ENCODE results near the gene FABP7. TPM values are rescaled to one million over a fixed set of nuclear protein-coding genes. Genes with fewer than 3 reads are reported as not detected.
A peak's percentile ranks its signal among the peaks of the same experiment; 100 is the strongest.
"Not testable (repeated sequence)": the region's sequence is repeated elsewhere in the genome, so short reads cannot be mapped to it uniquely, and the experiment has no call there.

The FABP7 gene
- total and polyA plus RNA-seq, 2 donors (not counting 1 experiment from before 2014, with no cell fraction given): not detected

DNA sequence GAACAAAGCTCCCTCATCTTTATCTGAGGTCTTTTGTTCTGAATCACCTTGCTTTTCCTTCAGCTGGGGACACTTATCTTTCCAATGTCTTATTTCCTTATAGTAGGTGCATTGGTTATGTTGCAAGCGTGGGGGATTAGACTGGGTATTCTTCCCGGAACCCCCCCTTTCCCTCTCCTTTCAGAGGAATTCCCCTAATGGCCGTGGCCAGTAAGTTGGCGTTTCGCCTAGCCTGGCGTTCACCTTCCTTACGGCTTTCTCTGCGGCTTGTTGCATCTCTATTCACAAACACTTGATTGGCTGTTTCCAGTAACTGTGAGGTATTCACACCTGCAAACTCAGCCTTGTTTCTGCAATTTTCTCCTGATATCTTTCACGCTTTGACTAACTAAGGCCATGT lies 32.8 kb upstream of the FABP7 start:
- Histone ChIP-seq H4K20me1 (ENCODE audit: control insufficient read depth, insufficient read depth, low read length, poor library complexity, severe bottlenecking) (no peaks in the 10 kb centered on the region), H3K79me2 (ENCODE audit: control insufficient read depth, insufficient read depth, low read length) (no peaks in the 10 kb centered on the region), H3K27ac (ENCODE audit: low read length in 2 of 2) (no peak overlapping the region), H3K27me3 (replicated peaks in 1 of 4; ENCODE audit: control extremely low read depth in 1 of 4, control insufficient read depth in 3 of 4, insufficient read depth in 4 of 4, low read length in 3 of 4) (no peaks in the 10 kb centered on the region), H3K9ac (ENCODE audit: low read length) (no peak overlapping the region), H3K4me1 (ENCODE audit: control insufficient read depth in 2 of 2, insufficient read depth in 2 of 2, low read length in 2 of 2) (peaks cover 7 to 14% of the 10 kb centered on the region in 2 donors), H3K4me3 (ENCODE audit: control extremely low read depth in 1 of 5, extremely low read depth in 1 of 5, insufficient read depth in 1 of 5, low read depth in 2 of 5, low read length in 4 of 5) (no peak overlapping the region), H3K9me3 (ENCODE audit: control extremely low read depth in 1 of 3, control insufficient read depth in 2 of 3, insufficient read depth in 1 of 3, low read length in 2 of 3) (peaks cover 0 to 9% (median 0%) of the 10 kb centered on the region in 3 donors), H3K36me3 (replicated peaks in 1 of 2; ENCODE audit: control extremely low read depth in 1 of 2, control insufficient read depth in 1 of 2, extremely low read depth in 1 of 2, insufficient read depth in 2 of 2, low read length in 1 of 2) (no peaks in the 10 kb centered on the region), H3K4me2 (replicated peaks; ENCODE audit: low read depth, low read length, poor library complexity, severe bottlenecking) (no peak overlapping the region), H2AFZ (ENCODE audit: insufficient read depth, low read depth, low read length, poor library complexity, severe bottlenecking) (no peak overlapping the region)
- Mint-ChIP-seq H3K4me3 (no peak overlapping the region), H3K27me3 (no peaks in the 10 kb centered on the region), H3K9me3 (ENCODE audit: insufficient read depth) (peaks cover 3% of the 10 kb centered on the region), H3K4me1 (peaks cover 31% of the 10 kb centered on the region), H3K27ac (no peak overlapping the region)
- WGBS (ENCODE audit: insufficient coverage): 97% methylated on average over 8 of the region's 9 CpGs
- ChIA-PET POLR2A (no interaction called here), CTCF (interaction anchor here (4.6 kb wide), 1 partner anchor 92 kb away, joined by 35 read pairs; no protein-coding TSS in a partner anchor)
- no peak for TF ChIP-seq EZH2 (IDR thresholded peaks at IDR 0.05; ENCODE audit: borderline replicate concordance, insufficient read depth, low read depth, low read length, poor library complexity, severe bottlenecking)
- TF ChIP-seq, protein P1, sequence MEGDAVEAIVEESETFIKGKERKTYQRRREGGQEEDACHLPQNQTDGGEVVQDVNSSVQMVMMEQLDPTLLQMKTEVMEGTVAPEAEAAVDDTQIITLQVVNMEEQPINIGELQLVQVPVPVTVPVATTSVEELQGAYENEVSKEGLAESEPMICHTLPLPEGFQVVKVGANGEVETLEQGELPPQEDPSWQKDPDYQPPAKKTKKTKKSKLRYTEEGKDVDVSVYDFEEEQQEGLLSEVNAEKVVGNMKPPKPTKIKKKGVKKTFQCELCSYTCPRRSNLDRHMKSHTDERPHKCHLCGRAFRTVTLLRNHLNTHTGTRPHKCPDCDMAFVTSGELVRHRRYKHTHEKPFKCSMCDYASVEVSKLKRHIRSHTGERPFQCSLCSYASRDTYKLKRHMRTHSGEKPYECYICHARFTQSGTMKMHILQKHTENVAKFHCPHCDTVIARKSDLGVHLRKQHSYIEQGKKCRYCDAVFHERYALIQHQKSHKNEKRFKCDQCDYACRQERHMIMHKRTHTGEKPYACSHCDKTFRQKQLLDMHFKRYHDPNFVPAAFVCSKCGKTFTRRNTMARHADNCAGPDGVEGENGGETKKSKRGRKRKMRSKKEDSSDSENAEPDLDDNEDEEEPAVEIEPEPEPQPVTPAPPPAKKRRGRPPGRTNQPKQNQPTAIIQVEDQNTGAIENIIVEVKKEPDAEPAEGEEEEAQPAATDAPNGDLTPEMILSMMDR (IDR thresholded peaks at IDR 0.05): no peak
- DNase-seq (no peak), ATAC-seq (ENCODE audit: low read depth) (no peak)
- intact Hi-C loops (cut with micrococcal nuclease): no loop called here

- no peaks in the 10 kb centered on the region for H3K79me2 ChIP-seq (ENCODE audit: control insufficient read depth, insufficient read depth, low read length)
- WGBS (ENCODE audit: insufficient coverage): 90% methylated on average over 5 of the region's 10 CpGs
- ATAC-seq (ENCODE audit: low read depth) (no peak), DNase-seq (peak; percentile 56)
- peaks cover 3% of the 10 kb centered on the region for H3K9me3 Mint-ChIP-seq (ENCODE audit: insufficient read depth)
- ChIA-PET CTCF (interaction anchor here (0.6 to 4.6 kb wide), 2 partner anchors 27 to 92 kb away, joined by 8 to 35 read pairs; no protein-coding TSS in a partner anchor), POLR2A (no interaction called here)
- H3K4me1 ChIP-seq (ENCODE audit: control insufficient read depth in 2 of 2, insufficient read depth in 2 of 2, low read length in 2 of 2): peaks cover 7 to 17% of the 10 kb centered on the region in 2 donors
- H3K9ac ChIP-seq (ENCODE audit: low read length): no peak overlapping the region
- TF ChIP-seq EZH2 (IDR thresholded peaks at IDR 0.05; ENCODE audit: borderline replicate concordance, insufficient read depth, low read depth, low read length, poor library complexity, severe bottlenecking): no peak
- TF ChIP-seq, protein P1 (IDR thresholded peaks at IDR 0.05): no peak
- H3K27me3 ChIP-seq (replicated peaks in 1 of 4; ENCODE audit: control extremely low read depth in 1 of 4, control insufficient read depth in 3 of 4, insufficient read depth in 4 of 4, low read length in 3 of 4): no peaks in the 10 kb centered on the region
- no peak overlapping the region for H3K4me3 ChIP-seq (ENCODE audit: control extremely low read depth in 1 of 5, extremely low read depth in 1 of 5, insufficient read depth in 1 of 5, low read depth in 2 of 5, low read length in 4 of 5)
- no peak overlapping the region for H3K4me3 Mint-ChIP-seq
- no peaks in the 10 kb centered on the region for H3K27me3 Mint-ChIP-seq
- H3K27ac ChIP-seq (ENCODE audit: low read length in 2 of 2): no peak overlapping the region
- H3K9me3 ChIP-seq (ENCODE audit: control extremely low read depth in 1 of 3, control insufficient read depth in 2 of 3, insufficient read depth in 1 of 3, low read length in 2 of 3): peaks cover 0 to 9% (median 0%) of the 10 kb centered on the region in 3 donors
- peaks cover 40% of the 10 kb centered on the region for H3K4me1 Mint-ChIP-seq
- H3K27ac Mint-ChIP-seq: no peak overlapping the region
- intact Hi-C loops (cut with micrococcal nuclease): no loop called here
- no peaks in the 10 kb centered on the region for H3K36me3 ChIP-seq (replicated peaks in 1 of 2; ENCODE audit: control extremely low read depth in 1 of 2, control insufficient read depth in 1 of 2, extremely low read depth in 1 of 2, insufficient read depth in 2 of 2, low read length in 1 of 2)
- no peak overlapping the region for H2AFZ ChIP-seq (ENCODE audit: insufficient read depth, low read depth, low read length, poor library complexity, severe bottlenecking)
- no peak overlapping the region for H3K4me2 ChIP-seq (replicated peaks; ENCODE audit: low read depth, low read length, poor library complexity, severe bottlenecking)
- H4K20me1 ChIP-seq (ENCODE audit: control insufficient read depth, insufficient read depth, low read length, poor library complexity, severe bottlenecking): no peaks in the 10 kb centered on the region
Measured at GRCh38 chr6:122747573-122747972, 31.9 kb upstream of the FABP7 start.

DNA sequence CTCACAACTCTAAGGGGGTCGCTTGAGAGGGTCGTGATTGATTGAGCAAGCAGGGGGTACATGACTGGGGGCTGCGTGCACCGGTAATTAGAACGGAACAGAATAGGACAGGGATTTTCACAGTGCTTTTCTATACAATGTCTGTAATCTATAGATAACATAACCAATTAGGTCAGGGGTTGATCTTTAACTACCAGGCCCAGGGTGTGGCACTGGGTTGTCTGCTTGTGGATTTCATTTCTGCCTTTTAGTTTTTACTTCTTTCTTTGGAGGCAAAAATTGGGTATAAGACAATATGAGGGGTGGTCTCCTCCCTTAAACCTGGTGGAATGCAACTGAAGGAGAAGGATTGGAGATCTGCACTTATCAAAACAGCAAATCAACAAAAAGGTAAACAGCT lies 30.6 kb upstream of the FABP7 start:
- POLR2A ChIA-PET; H3K9me3 ChIP-seq (ENCODE audit: control extremely low read depth in 1 of 3, control insufficient read depth in 2 of 3, insufficient read depth in 1 of 3, low read length in 2 of 3); H3K9ac ChIP-seq (ENCODE audit: low read length); H3K27me3 Mint-ChIP-seq; H3K27ac Mint-ChIP-seq; H2AFZ ChIP-seq (ENCODE audit: insufficient read depth, low read depth, low read length, poor library complexity, severe bottlenecking); H3K27ac ChIP-seq (ENCODE audit: low read length in 2 of 2); H3K4me2 ChIP-seq (replicated peaks; ENCODE audit: low read depth, low read length, poor library complexity, severe bottlenecking); ATAC-seq (ENCODE audit: low read depth); H3K4me3 Mint-ChIP-seq; H3K4me3 ChIP-seq (ENCODE audit: control extremely low read depth in 1 of 5, extremely low read depth in 1 of 5, insufficient read depth in 1 of 5, low read depth in 2 of 5, low read length in 4 of 5); H4K20me1 ChIP-seq (ENCODE audit: control insufficient read depth, insufficient read depth, low read length, poor library complexity, severe bottlenecking); H3K9me3 Mint-ChIP-seq (ENCODE audit: insufficient read depth); H3K79me2 ChIP-seq (ENCODE audit: control insufficient read depth, insufficient read depth, low read length); DNase-seq; H3K36me3 ChIP-seq (replicated peaks in 1 of 2; ENCODE audit: control extremely low read depth in 1 of 2, control insufficient read depth in 1 of 2, extremely low read depth in 1 of 2, insufficient read depth in 2 of 2, low read length in 1 of 2); H3K27me3 ChIP-seq (replicated peaks in 1 of 4; ENCODE audit: control extremely low read depth in 1 of 4, control insufficient read depth in 3 of 4, insufficient read depth in 4 of 4, low read length in 3 of 4): not testable (repeated sequence)
- CTCF ChIA-PET: interaction anchor here (1.1 to 1.3 kb wide), 2 partner anchors 19 to 90 kb away, joined by 4 to 5 read pairs; no protein-coding TSS in a partner anchor
- peaks cover 7 to 17% of the 10 kb centered on the region in 2 donors for H3K4me1 ChIP-seq (ENCODE audit: control insufficient read depth in 2 of 2, insufficient read depth in 2 of 2, low read length in 2 of 2)
- intact Hi-C loops (cut with micrococcal nuclease): loop anchor here (2.0 kb wide), 1 partner anchor 40 kb away; the partner anchor contains the start of gene SMPDL3A
- WGBS (ENCODE audit: insufficient coverage): no CpG with 5 or more reads among the region's 5 CpGs
- H3K4me1 Mint-ChIP-seq: peaks cover 48% of the 10 kb centered on the region
